NK-92 (cell line): Measurements from ENCODE around the gene CSTF3.
"Not testable (repeated sequence)": the region's sequence is repeated elsewhere in the genome, so short reads cannot be mapped to it uniquely, and the experiment has no call there.

ENCODE experiments used
- DNase-seq: peaks from one replicate; lab custom pipeline; 2025; ENCODE audit not compliant: unreplicated experiment; lab: John Stamatoyannopoulos, UW

Gene CSTF3

DNA sequence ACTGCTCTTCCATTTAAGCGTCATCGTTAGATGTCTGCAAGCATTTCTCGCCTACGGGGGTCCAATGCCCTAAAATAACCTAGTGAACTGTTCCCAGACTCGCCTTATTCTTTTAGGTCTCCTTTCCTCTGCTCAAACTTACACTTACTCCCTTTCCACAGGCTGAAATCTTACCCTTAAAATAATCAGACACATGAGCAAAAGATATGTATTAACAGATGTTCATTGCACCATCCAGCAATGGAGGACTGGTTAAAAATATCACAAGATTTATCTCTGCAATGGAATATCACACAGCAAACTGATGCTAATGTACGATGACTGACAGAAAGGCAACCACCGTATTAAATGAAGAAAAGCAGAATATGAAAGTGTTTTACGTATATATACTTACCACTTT is 1.6 kb upstream of the CSTF3 start:
- DNase-seq: no peak

- DNase-seq: no peak
Measured at GRCh38 chr11:33160587-33160986, 693 bp downstream of the CSTF3 start.

DNA sequence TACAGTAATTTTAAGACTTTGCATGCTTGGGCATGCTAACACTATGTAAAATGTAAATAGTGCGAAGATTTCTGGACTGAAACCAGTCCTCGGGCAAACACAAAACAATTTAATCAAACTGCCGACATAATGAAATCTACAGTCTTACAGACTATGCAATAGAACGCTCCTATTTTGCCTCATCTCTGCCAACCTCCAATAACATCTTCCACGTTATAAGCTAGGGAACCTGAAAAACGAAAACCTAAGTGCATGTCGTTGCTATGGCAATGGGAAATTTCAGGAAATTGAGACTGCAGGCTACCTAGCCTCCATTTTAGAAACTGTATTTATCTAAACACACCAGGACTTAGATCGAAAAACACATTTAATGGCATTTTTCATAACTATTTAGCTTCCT is 1.1 kb downstream of the CSTF3 start:
- no peak for DNase-seq

DNA sequence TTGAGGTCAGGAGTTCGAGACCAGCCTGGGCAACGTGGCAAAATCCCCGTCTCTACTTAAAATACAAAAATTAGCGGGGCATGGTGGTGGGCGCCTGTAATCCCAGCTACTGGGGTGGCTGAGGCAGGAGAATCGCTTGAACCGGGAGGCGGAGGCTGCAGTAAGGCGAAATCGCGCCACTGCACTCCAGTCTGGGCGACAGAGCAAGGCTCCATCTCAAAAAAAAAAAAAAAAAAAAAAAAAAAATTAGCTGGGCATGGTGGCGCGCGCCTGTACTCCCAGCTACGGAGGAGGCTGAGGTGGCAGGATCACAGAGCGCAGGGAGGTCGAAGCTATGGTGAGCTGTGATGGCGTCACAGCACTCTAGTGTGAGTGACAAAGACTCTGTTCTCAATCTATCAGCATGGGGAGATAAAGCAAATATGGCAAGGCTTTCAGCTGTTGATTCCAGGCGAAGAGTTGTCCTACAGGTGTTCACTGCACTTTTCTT is 1.9 kb downstream of the CSTF3 start:
- not testable (repeated sequence) for DNase-seq

- DNase-seq: no peak
Measured at GRCh38 chr11:33158596-33159275, 2.5 kb downstream of the CSTF3 start.

DNA sequence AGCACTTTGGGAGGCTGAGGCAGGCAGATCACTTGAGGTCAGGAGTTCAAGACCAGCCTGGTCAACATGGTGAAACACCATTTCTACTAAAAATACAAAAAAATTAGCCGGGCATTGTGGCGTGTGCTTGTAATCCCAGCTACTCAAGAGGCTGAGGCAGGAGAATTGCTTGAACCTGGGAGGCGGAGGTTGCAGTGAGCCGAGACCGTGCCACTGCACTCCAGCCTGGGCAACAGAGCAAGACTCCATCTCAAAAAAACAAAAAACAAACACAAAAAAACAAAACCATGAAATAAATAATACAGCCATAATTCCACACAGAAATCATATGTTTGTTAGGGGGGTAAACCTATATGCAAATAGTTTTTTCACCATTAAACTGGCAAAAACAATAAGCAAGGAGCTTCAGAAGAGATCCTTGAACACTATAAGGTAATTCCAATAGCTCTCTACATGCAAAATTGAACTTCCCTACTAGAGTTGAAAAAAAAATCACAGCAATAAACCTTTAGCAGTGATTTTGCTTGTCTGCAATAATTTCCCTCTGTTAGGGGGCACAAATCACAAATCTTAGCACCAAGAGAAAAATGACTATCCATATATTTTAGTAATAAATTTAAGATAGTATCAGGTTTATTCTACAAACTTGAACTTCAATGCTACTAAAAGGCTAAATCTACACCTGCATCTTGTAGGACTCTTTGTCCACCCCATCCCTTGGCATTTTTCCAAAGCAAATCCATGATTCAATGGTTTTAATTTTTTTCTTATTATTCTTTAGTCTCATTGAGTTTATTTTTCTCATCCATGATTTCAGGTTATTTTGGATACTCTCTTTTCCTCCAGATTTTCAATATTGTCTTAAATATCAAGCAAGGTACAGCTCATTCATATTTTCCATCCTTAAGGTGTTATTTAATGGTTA is 3.9 kb downstream of the CSTF3 start:
- DNase-seq: no peak

DNA sequence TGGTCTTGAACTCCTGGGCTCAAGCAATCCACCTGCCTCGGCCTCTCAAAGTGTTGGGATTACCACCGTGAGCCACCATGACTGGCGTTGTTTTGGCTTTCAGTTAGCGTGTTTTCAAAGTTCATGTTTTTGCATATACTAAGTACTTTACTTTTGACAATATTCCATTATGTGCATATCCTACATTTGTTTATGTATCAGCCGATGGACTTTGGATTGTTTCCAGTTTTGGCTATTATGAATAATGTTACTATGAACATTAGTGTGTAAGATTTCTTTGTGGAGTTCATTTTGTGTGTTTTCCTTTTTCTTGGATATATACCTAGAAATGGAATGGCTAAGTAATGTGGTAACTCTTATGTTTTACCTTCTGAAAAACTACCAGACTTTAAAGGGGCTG is 9.9 kb downstream of the CSTF3 start:
- no peak for DNase-seq

DNA sequence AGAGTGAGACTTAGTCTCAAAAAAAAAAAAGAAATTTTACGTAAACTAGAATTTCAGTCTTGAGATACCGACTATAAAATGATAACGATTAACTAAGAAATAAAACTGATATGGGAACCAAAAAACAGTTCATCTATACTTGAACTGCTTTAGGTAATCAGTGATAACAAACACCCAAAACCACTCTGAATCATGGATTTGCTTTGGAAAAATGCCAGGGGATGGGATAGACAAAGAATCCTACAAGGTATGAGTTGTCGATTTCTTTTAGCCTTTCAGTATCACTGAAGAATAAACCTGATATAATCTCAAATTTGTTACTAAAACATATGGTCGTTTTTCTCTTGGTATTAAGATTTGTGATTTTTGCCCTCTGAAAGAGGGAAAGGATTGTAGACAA is 13.7 kb downstream of the CSTF3 start:
- DNase-seq: no peak

DNA sequence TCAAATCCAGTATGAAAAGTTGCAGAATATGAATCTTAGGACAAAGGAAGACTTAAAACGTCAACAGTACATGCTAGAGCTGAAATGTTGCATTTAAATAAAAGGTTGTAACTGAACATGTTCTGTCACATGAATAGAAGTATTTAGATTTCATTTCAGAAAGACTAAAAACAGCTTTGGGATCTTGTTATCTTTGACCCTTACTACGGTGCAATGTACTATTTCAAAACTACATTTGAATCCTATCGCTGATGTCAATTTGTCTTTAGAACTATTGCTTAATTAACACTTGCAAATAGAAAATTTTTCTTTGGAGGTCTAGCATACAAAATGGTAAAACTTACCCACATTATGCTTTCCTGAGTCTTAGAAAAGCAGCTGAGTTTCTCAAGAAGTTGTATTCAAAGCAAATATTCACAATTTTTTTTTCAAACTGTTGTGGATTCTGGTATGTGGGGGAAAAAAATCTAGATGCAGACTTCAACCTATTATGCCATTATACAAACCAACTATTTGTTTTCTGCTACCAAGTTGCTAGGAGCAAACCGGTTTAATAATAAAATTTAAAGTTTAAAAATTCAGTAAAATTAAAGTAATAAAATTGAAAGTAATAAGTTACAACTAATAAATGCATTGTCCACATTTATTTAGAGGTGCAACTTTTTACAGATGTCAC is 25.4 kb downstream of the CSTF3 start:
- no peak for DNase-seq

DNA sequence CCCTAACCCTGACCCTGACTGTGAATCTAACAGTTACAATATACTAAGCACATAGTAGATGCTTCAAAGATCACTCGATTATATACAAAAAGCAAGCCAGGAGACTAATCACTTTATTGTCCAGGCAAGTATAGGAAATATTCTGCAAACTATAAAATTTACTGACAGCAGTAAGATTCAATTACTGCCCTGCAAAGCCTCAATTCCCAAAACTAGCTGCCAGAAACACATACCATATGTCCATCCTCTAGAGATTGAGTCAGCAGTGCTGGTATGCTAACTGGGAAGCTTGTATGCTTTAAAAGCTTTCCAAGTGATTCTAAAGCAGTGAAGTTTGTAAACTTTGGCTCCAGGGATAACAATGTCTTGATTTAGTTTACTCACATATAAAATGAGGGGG is 26.1 kb downstream of the CSTF3 start:
- DNase-seq: no peak

GRCh38 chr11:33134276-33134675 is 27.0 kb downstream of the CSTF3 start:
- no peak for DNase-seq

DNA sequence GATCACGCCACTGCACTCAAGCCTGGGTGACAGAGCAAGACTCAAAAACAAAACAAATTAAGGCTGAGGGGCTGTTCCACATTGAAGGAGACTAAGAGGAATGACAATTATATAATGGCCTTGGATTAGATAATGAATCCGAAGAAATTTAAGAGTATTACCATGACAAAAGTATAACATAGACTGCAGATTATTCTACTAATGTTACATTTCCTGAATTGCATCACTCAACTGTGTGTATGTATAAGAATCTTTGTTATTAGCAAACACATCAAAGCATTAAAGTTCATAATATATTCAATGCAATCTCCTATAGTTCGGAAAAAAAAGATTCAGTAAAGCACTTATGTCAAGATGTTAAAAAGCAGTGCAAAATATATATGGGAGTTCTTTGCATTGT is 27.5 kb downstream of the CSTF3 start:
- DNase-seq: no peak

- no peak for DNase-seq
Measured at GRCh38 chr11:33132510-33132909, 28.8 kb downstream of the CSTF3 start.

DNA sequence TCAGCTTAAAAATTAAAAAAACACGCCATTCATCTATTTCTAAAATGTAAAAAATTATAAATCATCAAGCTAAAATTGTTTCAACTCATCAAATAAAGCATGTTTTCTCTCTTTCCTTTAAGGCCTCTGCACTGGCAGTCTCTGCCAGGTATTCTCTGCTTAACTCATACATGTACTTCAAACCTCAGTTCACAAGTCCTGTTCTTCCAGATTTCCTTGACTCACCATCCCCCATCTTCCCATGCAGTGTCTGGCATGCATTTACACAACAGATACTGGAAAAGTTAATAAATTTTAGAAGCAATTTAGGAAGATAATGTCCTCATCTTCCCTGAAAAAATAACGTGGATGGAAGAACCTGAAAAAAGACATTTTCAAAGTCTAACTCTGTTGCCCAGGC is 32.5 kb downstream of the CSTF3 start:
- DNase-seq: no peak

GRCh38 chr11:33125611-33126010 is 35.7 kb downstream of the CSTF3 start:
- no peak for DNase-seq

- DNase-seq: no peak
Measured at GRCh38 chr11:33125025-33125424, 36.3 kb downstream of the CSTF3 start.

DNA sequence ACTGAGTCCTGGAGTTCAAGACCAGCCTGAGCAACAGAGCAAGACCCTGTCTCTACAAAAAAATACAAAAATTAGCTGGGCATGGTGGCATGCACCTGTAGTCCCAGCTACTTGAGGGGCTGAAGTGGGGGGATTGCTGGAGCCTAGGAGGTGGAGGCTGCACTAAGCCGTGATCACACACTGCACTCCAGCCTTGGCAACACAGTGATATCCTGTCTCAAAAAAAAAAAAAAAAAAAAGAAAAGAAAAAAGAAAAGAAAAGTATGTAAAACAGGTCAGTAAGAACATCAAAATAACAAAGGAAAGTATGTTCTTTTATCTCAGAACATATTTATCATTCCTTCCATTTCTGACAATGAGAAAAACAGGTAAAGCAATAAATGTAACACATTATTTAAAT is 38.6 kb downstream of the CSTF3 start:
- DNase-seq: not testable (repeated sequence)

- no peak for DNase-seq
Measured at GRCh38 chr11:33116535-33116934, 44.7 kb downstream of the CSTF3 start.

GRCh38 chr11:33110083-33110482 is 51.2 kb downstream of the CSTF3 start:
- DNase-seq: no peak

- no peak for DNase-seq
Measured at GRCh38 chr11:33109294-33109895, 51.9 kb downstream of the CSTF3 start.

DNA sequence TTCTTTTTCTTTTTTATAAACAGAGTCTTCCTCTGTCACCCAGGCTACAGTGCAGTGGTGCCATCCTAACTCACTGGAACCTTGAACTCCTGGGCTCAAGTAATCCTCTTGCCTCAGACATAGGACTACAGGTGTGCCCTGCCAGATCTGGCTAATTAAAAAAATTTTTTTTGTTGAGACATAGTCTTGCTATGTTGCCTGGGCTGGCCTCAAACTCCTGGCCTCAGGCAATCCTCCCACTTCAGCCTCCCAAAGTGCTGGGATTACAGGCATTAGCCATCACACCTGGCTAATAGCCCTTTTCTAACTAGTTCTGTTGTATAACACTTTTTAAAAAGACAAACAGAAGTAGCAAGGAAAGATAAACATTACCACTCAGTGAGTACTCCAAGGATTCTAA is 57.4 kb downstream of the CSTF3 start:
- no peak for DNase-seq
